Stimulated activated naive CD8-positive, alpha-beta T cell treated with anti-CD3 and anti-CD28 coated beads, Interleukin-15, Interleukin-2, amounts not matched to agents 100 ng/mL and 50 ng/mL, for 24 hours (primary cell): Measurements from ENCODE around the gene KSR2.

Experiments
- H3K27ac Mint-ChIP-seq: one replicate; pipeline ENCODE4 v1.8.0; 2021; ENCODE audit warnings: mild to moderate bottlenecking, mixed read lengths
- H3K27me3 Mint-ChIP-seq: one replicate; pipeline ENCODE4 v1.8.0; 2021; ENCODE audit warnings: mixed read lengths
- H3K36me3 Mint-ChIP-seq: one replicate; pipeline ENCODE4 v1.8.0; 2021; ENCODE audit warnings: low read depth, mixed read lengths
- H3K4me1 Mint-ChIP-seq: one replicate; pipeline ENCODE4 v1.8.0; 2021; ENCODE audit warnings: low read depth, mixed read lengths
- H3K4me3 Mint-ChIP-seq: one replicate; pipeline ENCODE4 v1.8.0; 2021; ENCODE audit warnings: mild to moderate bottlenecking, mixed read lengths
- H3K9me3 Mint-ChIP-seq: one replicate; pipeline ENCODE4 v1.8.0; 2021; ENCODE audit warnings: mixed read lengths

KSR2 gene

GRCh38 chr12:117421068-117421752 lies 547.6 kb downstream of the KSR2 start:
- H3K4me3 Mint-ChIP-seq = no peak overlapping the region
- H3K4me1 Mint-ChIP-seq = no peaks in the 10 kb centered on the region

GRCh38 chr12:117417004-117417403 lies 551.8 kb downstream of the KSR2 start:
- no peak overlapping the region for H3K4me3 Mint-ChIP-seq
- peaks cover under 1% of the 10 kb centered on the region for H3K27me3 Mint-ChIP-seq
- no peaks in the 10 kb centered on the region for H3K36me3 Mint-ChIP-seq
- no peak overlapping the region for H3K27ac Mint-ChIP-seq
- peaks cover 5% of the 10 kb centered on the region for H3K9me3 Mint-ChIP-seq
- H3K4me1 Mint-ChIP-seq = no peaks in the 10 kb centered on the region

More at GRCh38 chr12:117421068-117421752, 547.6 kb downstream of the KSR2 start:
- Mint-ChIP-seq H3K36me3 (no peaks in the 10 kb centered on the region), H3K27me3 (peaks cover 6% of the 10 kb centered on the region), H3K27ac (no peak overlapping the region), H3K9me3 (peaks cover 8% of the 10 kb centered on the region)

GRCh38 chr12:117412465-117413188 lies 556.2 kb downstream of the KSR2 start:
- Mint-ChIP-seq H3K4me1 (no peaks in the 10 kb centered on the region), H3K27ac (no peak overlapping the region), H3K27me3 (no peaks in the 10 kb centered on the region), H3K4me3 (no peak overlapping the region), H3K36me3 (no peaks in the 10 kb centered on the region), H3K9me3 (no peaks in the 10 kb centered on the region)

GRCh38 chr12:117409286-117409685 lies 559.5 kb downstream of the KSR2 start:
- Mint-ChIP-seq H3K4me3 (no peak overlapping the region), H3K27me3 (no peaks in the 10 kb centered on the region), H3K9me3 (no peaks in the 10 kb centered on the region), H3K27ac (no peak overlapping the region), H3K4me1 (no peaks in the 10 kb centered on the region), H3K36me3 (no peaks in the 10 kb centered on the region)

GRCh38 chr12:117408161-117408791 lies 560.5 kb downstream of the KSR2 start:
- Mint-ChIP-seq H3K27ac (no peak overlapping the region), H3K4me3 (no peak overlapping the region), H3K27me3 (no peaks in the 10 kb centered on the region), H3K9me3 (no peaks in the 10 kb centered on the region), H3K4me1 (no peaks in the 10 kb centered on the region), H3K36me3 (no peaks in the 10 kb centered on the region)

GRCh38 chr12:117404940-117405339 lies 563.9 kb downstream of the KSR2 start:
- Mint-ChIP-seq H3K4me3 (no peak overlapping the region), H3K27ac (no peak overlapping the region), H3K27me3 (peaks cover 3% of the 10 kb centered on the region), H3K9me3 (peaks cover 4% of the 10 kb centered on the region), H3K36me3 (no peaks in the 10 kb centered on the region), H3K4me1 (no peaks in the 10 kb centered on the region)

- Mint-ChIP-seq H3K4me3 (no peak overlapping the region), H3K4me1 (no peaks in the 10 kb centered on the region), H3K27me3 (peaks cover 3% of the 10 kb centered on the region), H3K27ac (no peak overlapping the region), H3K36me3 (no peaks in the 10 kb centered on the region), H3K9me3 (peaks cover 5% of the 10 kb centered on the region)
Observed at GRCh38 chr12:117404203-117404853, 564.5 kb downstream of the KSR2 start.

GRCh38 chr12:117403586-117404139 lies 565.1 kb downstream of the KSR2 start:
- no peak overlapping the region for H3K4me3 Mint-ChIP-seq

More at GRCh38 chr12:117403586-117404139, 565.1 kb downstream of the KSR2 start:
- peaks cover 10% of the 10 kb centered on the region for H3K9me3 Mint-ChIP-seq
- H3K36me3 Mint-ChIP-seq = no peaks in the 10 kb centered on the region
- H3K27ac Mint-ChIP-seq = no peak overlapping the region
- peaks cover 3% of the 10 kb centered on the region for H3K27me3 Mint-ChIP-seq
- no peaks in the 10 kb centered on the region for H3K4me1 Mint-ChIP-seq
